Stimulated activated CD8-positive, alpha-beta memory T cell treated with anti-CD3 and anti-CD28 coated beads, Interleukin-7, amount 100 ng/mL, for 1 hour (primary cell): Measurements from ENCODE around the gene GAP43.
A peak's percentile ranks its signal among the peaks of the same experiment; 100 is the strongest.

ENCODE experiments used
- DNase-seq, 2 donors: peaks; one replicate each; pipeline ENCODE4 v3.0.0-alpha.2; 2020; ENCODE audit warnings: low read depth in 2 of 2

Gene GAP43

DNA sequence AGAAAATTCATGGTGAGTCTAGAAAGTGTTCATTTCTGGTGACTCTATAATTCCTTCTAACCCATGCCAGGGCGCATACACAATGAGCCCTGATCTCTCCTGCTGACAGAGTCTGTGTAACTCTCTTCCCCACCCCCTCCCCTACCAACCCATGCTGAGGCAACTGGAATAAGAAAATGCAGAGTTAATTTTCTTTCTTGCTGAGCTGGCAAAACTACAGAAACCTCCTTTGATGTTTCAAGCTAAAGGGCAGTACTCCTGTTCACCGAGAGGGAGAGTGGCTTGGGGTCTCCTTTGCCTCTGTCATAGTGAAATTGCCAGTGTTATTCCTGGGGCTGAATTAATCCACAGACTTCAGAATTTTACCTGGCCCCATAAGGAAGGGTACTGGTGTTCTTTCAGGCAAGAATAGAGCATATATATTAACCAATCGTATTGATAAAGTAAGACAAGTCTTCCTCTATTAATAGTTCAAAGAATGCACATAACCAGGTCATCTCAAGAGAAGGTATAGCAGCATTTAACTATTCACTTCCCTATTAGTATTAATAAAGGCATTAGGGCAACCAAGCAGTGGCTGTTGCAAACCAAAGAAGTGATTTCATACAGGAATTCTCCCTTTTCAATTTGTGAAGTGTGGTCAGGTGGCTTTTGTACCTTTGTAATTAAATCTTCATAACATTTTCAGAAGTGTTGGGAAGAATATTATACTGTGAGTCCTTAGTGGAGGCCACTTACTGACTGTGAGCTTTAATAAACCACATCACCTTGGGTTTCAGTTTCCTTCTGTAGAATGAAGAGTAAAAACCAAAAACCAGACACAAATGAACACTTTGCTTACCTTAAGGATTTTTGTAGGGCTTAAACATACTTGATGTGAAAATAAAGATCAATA is 4.1 kb downstream of the GAP43 start:
- no peak for DNase-seq

DNA sequence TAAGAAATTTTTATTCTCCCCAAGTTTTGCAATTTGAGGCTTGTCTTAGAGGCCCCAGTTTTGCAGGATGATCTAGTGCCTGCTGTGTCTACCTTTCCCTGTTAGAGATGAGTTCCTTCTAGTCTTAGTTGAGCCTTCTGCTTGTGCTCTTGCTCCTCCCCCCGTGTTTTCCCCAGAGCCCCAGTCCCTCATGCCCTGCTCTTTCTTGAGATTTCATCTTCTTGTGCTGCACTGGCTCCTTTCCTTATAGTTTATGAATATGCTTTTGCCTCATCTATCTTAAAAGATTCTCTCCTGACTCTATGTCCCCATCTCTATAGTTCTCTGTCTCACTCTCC is 4.7 kb downstream of the GAP43 start:
- DNase-seq: no peak

DNA sequence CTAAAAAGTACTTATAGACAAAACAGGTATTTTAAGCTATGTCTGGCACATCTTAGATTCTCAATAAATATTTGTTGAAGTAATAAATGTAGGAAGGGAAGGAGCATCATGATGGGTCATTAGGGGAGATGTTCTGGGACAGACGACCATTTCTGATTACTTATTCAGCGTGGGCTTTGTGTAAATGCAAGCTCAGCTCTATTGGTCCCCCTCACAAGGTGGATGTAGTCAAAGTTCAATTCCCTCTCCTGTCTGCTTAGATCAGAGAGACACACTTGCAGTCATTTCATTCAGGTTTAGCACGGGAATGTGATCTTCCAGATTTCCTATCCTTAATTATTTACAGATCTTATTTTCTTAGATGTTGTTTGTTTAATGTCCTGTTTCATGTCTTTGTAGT is 7.5 kb downstream of the GAP43 start:
- no peak for DNase-seq

DNA sequence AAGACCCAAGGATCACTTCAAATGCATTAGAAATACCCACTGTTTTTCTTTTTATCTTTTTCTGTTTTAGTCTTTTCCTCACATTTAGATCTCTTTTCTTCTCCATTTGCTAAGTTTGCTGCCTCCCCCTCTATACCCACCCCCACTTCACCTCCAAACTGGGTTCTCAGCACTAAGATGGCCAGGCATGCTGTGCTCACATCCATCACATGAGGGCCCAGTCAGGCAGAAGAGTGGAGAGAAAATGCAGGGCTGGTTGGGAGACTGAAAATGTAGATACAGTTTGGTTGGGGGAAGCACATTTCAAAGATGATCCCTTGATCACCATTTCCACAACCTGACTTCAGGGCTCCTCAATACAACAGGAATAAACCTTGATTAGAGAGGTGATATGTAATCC is 8.7 kb downstream of the GAP43 start:
- no peak for DNase-seq

DNA sequence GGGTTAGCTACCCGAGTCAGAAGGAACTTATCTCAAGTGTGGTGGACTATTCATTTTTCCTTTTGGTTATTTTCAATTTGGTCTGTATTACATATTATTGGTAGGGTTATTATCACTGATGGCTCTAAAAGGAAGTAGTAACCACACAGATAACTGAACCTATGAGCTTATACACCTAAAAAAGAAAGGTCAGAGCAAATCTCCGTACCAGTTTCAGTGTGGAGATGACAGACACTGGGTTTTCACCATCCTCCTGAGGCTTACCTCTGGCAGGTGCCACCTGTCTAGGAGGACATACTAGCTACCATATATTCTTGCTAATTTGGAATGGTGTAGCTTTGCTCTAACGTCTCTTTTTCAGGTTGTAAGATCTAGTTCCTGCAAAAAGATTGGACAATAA is 10.2 kb downstream of the GAP43 start:
- DNase-seq: no peak

DNA sequence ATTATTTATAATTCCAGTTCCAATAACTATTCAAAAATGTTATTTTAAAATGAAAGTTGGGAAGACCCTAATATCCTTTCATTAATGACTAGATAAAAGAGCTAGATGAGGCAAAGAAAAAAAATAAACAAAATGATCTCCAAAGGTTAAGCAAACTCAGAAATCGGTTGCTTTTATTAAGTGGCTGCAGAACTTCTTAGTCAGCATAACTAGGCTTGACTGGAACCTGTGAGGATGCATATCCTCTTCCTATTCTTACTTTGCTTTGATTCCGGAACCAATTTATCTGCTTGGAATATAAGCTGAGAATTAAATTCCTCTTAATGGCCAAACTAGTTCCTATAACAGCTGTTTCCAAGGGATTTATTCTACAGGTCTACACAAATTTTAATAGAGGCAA is 10.7 kb downstream of the GAP43 start:
- no peak for DNase-seq

DNA sequence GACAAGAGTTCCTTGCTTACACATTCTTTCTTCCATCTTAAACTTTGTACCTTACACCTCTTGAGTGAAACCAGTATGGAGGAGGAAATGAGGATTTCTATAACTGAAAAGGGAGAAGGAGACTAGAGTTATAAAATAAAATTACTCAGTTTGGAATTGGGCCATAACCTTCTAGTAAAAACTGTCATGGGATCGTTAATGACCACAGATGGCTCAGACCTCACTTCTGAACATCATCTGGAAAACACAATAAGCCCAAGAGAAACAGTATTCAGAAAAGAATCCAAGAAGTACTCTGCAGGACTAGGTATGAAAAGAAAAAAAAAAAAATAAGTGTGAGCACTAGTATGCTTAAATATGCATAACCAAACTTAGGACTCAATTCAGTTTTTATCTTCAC is 12.1 kb downstream of the GAP43 start:
- DNase-seq: no peak

DNA sequence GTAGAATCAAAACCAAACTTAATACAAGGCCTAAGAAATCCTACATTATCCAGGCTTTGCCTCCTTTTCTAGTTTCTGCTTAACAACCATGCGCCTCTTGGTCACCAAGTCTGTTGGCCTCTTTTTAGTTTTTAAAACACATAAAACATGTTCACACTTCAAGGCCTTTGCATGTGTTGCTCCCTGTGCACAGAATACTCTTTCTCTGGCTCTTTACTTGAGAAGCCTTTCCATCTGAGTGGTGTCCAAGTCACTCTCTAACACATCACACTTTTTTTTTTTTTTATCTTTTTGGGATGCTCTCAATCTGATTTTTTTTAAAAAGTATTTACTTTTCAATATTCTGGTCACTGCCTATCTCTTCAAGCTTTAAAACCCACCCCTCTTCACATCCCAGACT is 14.9 kb downstream of the GAP43 start:
- no peak for DNase-seq

DNA sequence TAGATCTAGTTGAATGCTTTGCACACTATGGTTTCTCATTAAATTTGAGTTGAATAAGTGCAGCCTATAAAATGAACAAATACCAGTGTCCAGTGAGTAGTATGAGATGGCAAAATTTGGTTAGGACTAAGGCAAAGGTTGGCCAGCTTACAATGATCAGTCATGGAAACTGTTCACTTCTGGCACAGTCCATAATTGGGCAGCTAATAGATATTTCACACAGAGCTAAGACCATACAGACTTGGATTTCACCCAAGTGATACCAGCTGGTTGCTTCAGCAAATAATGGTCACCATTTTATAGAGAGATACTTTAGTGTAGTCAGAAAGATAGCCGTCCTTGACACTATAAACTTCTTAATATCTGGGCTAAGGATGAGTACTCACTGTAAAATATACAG is 15.7 kb downstream of the GAP43 start:
- DNase-seq: no peak

DNA sequence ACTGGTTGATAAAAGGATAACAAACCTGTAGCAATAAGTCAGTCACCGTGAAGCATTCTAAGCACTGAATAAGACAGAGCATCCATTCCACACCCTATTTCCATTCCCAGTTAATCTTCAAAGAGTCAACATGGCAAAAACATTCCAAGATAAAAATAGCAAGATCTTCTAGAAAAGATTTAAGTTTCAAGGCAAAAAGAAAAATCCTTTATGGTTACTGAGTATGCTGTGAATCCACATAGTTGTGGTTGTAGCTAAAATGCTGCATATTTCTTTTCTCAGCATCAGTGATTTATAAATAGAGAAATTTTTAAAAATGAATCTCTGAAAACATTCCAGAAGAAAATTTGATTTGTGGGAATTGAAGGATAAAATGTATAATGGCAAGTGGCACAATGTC is 21.1 kb downstream of the GAP43 start:
- DNase-seq: no peak

DNA sequence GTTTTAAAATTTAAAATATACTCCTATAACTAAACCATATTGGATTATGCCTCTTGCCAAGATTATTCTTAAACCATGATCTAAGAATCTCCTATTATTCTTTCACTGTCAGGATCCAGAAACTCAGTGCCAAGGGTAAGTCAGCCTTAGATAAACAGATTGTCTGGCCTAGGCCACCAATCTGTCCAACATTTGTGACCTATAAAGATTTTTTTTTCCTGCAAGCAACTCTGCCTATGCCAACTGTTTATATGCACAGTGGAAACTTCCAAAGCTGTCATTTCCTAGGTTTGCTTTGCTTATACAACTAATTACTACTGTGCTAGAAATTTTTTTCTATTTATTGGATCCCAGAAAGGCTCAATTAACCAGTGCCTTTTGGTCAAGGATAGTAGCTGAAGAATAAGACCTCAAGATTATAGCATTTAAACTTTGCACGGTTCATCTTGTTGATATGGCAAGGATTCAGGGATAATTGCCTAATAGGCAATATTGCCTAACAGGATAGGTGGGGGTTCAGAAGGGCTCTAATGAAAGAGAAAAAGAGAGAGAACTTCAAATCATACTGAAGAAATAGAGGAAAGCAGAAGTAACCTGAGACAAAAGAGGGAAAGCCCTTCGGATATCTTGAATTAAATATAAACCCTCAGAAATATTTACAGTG is 22.8 kb downstream of the GAP43 start:
- no peak for DNase-seq

DNA sequence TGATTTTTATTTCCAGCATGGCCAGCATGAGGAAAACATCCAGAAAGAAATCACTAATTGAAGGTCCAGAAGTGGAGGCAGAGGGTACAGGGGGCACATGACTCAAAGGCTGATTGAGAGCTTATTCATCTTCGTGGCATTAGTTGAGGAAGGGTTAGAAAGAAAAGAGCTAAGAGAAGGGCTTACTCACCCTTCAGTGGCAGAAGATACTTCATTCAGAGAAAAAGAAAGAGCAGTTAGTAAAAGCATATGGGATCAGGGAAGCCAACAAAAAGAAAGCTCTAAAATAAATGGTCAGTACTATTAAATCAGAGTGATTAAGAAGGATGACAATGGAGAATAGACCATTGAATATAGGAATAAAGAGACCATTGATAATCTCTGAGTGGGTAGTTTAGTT is 25.2 kb downstream of the GAP43 start:
- no peak for DNase-seq

DNA sequence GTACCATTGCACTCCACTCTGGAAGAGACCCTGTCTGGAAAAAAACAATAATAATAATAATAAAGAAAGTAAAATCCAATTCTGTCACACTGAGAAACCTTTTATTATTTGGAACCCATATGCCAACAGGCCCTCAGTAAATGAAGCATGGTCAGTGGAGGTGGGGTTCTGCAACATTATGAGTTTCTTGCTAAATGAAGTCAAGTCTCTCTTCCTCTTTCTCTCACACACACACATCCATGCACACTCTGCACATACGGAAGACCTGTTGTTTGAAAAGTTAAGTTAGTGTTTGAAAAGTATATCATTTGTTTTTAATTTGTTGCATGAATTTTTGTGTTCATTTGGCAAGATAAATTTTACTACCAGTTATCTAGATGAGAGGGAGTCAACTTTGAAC is 27.8 kb downstream of the GAP43 start:
- DNase-seq: no peak

DNA sequence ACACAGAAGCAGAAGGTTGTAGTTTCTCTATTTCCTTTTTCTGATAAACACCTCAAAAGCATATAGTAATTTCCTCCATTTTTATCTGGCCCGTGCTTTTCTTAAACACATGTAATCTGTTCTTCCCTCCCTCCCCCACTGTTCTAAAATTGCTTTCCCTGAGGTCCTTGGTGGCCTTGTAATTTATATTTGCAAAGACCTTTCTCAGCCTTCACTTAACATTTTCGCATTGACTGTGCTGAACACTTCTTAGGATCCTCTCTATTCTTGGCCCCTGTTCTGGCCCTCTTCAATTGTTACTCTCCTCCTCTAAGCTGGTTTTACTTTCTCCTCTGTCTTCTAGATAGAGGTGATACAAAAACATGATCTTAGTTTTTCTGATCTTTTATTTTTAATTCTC is 28.3 kb downstream of the GAP43 start:
- no peak for DNase-seq

DNA sequence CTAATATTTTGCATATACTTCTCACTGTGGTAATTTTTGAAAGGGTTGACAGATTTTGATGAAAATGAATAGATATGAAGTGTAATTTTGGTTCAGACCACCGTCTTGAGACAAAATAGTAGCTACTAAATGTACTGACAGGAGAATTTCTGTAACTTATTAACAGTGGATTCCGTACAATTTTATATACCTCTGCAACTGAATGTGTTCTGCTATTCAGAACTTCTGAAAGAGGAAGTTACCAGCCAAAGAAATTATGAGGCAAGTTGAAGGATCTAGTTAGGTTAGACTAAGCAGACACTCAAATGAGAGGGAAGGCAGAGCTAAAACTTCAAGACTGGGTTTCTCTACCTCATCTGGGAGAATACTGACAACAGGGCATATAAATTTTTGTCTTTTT is 29.4 kb downstream of the GAP43 start:
- no peak for DNase-seq

DNA sequence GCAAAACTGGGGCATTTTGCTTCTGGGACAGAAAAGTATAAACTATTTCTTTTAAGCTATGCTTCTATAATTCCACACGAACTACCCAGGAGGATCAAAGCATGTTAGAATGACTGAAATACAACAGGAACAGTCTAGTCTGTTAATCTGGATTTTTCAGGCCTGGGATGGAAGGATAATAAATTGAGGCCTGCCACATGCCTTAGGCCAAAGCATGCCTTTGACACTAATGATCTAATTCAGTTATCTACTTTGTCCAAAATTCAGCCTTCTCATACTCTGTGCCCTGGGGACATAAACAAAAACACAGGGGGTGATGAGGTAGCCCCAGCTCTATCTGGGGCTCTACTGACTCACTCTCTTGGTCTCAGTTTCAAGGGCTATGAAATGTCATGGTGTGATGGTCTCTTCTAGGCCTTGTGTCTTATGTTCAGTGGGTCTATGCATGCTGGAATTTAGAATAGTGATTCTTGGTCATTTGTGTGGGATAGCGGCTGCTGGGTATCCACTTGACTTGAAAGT is 32.5 kb downstream of the GAP43 start:
- no peak for DNase-seq

DNA sequence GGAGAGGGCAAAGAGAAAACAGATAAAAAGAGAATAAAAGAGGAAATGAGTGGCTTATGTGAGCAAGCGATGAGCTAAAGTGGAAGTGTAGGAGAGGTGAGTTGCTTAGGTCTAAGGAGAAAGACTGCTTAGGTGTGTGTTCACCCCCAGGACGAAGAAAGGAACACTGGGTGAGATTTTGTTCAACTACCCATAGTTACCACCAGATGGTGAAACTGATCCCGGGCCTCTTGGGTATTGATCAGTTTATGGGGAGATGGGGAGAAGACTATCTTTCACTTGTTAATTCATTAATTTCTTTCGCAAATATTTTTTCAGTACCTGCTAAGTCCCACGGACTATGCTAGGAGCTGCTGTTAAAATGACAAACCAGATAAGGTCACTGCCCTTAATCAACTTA is 33.9 kb downstream of the GAP43 start:
- DNase-seq: no peak

DNA sequence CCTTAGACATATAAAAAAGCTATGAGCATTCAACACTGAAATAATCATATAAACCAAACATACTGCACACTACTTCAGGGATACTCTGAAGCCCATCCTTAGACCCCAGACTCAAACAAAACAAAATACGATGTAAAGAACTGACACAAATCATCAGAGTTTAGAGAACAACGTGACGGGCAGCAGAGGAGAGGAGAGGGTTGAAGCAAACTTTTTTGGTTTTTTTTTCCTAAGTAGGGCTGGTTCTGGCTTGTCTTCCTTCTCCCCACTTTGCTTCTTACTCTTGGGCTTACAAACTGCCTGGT is 34.7 kb downstream of the GAP43 start:
- DNase-seq: no peak

DNA sequence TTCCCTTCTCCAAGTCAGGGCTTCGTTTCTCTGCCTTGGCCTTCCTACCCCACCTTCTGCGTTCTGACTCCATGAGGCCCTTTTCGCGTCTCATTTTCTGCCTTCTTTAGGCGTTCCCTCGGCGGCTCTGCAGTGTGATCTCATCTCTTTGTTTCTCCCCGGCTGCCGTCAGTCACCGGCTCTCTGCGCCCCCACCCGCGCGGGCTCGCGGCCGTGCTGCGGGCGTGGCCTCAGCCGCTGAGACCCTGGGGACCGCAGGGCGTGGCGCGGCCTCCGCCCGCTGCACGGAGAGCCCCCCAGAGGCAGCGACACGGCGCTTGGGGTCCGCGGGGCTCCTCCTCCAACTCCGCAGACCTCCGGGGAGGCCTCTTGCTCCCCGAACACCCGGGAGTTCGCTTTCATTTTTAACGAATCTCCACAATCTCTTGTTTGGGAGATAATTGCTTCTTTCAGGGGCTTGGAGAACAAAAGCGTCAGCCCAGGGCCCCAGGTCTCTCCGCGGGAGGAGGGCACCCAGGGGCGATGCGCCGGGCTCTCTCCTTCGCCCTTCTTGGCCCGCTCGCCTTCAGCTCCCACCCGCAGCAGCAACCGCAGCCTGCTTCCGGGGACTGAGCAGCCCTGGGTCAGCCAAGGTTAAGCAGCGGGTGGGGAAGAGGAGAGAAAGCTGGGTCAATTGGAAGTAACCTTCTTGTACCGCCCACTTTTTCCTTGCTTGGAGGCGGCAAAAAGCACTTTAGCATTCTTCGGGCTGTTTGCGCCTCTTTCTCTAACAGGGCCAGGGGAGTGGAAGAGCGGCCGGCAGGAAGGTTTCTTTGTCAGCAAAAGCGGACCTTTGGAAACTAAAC is 35.2 kb downstream of the GAP43 start:
- peak; percentile 45 to 47 for DNase-seq

DNA sequence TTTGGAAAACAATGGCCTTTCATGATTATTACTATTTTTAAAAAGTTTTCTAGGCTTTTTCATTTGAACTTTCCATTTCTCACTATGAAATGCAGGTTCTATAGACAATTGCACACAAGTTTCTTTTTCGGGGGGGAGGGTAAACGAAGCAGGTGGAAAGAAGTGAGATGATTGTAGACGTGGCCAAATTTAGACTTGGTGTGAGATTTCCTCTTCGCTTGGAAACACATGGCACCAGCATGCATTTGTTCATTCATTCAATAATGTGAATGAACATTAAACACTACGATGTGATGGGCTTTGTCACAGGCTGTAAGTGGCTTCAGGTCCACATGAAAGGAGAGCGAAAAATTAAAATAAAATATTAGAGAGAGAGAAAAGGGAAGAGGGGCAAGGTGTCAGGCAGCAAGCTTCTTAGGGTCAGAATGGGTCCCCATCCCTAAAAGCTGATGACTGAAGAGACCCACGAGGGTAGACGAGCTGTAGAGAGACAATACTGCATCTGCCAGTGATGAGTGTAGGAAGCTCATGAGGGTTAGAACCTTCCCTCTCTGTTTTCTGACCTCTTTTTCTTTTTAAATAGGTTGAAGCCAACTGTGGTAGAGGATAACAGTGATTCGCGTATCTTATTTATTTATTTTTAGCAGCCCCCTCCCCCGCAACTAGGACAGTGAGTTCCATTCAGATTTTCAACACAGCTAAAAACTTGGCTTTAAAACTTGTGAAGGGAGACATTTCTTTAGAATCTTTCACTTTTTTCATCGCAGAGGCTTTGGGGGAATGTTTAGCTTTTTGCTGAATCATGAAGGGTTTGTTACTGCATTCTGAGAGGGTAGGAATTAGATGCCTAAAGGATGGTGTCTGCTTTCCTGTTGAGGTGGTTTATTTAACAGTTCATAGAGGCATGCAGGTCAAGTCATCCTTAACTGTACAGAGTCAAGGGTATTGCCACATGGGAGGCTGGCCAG is 36.2 kb downstream of the GAP43 start:
- no peak for DNase-seq

DNA sequence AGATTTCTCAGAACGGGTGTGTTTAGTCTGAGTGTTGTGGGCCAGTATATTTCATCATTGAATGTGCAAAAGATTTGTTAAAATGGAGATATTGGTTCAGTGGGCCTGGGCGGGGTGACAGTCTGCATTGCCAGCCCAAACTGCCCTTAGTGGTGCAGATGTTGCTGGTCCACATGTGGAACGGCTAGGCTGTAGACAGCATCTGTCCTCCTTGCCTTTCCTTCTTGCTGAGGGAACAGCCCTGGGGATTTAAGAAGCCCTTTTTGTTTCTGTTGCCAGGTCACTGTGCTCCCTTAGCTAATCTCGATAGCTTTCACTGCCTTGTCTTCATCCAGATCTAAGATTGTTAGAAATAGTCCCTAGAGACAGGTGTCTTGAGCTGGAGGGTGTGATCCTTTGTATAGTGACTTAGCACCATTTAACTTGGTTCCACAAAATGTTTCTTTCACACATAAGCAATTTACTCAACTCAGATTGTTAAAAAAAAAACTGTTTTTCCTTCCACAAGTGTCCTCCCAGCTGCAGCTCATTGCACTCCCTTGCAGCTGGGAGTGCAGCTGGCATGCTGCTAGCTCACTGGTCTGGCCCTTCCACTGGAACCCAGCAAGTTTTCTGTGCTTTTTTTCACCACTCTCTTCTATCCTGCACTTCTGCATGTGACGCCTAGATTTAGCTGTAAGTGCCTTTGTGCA is 37.5 kb downstream of the GAP43 start:
- no peak for DNase-seq
